HG03196 (cell line): ENCODE results near the gene GARRE1.
"Not testable (repeated sequence)": the region's sequence is repeated elsewhere in the genome, so short reads cannot be mapped to it uniquely, and the experiment has no call there.

ENCODE experiments used
- ATAC-seq: cut with Tn5 transposase; IDR thresholded peaks from one replicate; pipeline ENCODE4 v1.9.1; 2021; ENCODE audit not compliant: unreplicated experiment

Gene GARRE1

GRCh38 chr19:34232566-34233481, 21.5 kb upstream of the GARRE1 start:
- ATAC-seq = no peak

GRCh38 chr19:34235425-34235940, 18.9 kb upstream of the GARRE1 start:
- no peak for ATAC-seq

GRCh38 chr19:34236035-34236987, 18.0 kb upstream of the GARRE1 start:
- no peak for ATAC-seq

GRCh38 chr19:34237283-34237682, 17.1 kb upstream of the GARRE1 start:
- no peak for ATAC-seq

GRCh38 chr19:34237939-34238338, 16.4 kb upstream of the GARRE1 start:
- no peak for ATAC-seq

- no peak for ATAC-seq
Measured at GRCh38 chr19:34241513-34242337, 12.6 kb upstream of the GARRE1 start.

GRCh38 chr19:34243138-34243875, 11.0 kb upstream of the GARRE1 start:
- ATAC-seq = not testable (repeated sequence)

GRCh38 chr19:34243876-34244578, 10.3 kb upstream of the GARRE1 start:
- ATAC-seq = no peak

- ATAC-seq = no peak
Measured at GRCh38 chr19:34244611-34245299, 9.6 kb upstream of the GARRE1 start.

- no peak for ATAC-seq
Measured at GRCh38 chr19:34246340-34246739, 8.0 kb upstream of the GARRE1 start.

GRCh38 chr19:34248941-34249340, 5.4 kb upstream of the GARRE1 start:
- ATAC-seq = no peak

- ATAC-seq = not testable (repeated sequence)
Measured at GRCh38 chr19:34253167-34253566, 1.2 kb upstream of the GARRE1 start.

- not testable (repeated sequence) for ATAC-seq
Measured at GRCh38 chr19:34253681-34254045, 691 bp upstream of the GARRE1 start.

- peak; percentile 42 for ATAC-seq
Measured at GRCh38 chr19:34254698-34255432, 511 bp downstream of the GARRE1 start.

GRCh38 chr19:34255546-34255945, 1.2 kb downstream of the GARRE1 start:
- no peak for ATAC-seq

- ATAC-seq = no peak
Measured at GRCh38 chr19:34256835-34257558, 2.6 kb downstream of the GARRE1 start.

GRCh38 chr19:34257559-34257924, 3.2 kb downstream of the GARRE1 start:
- ATAC-seq = no peak
